ENCODE results near the gene CAMSAP1.

CAMSAP1 gene

DNA sequence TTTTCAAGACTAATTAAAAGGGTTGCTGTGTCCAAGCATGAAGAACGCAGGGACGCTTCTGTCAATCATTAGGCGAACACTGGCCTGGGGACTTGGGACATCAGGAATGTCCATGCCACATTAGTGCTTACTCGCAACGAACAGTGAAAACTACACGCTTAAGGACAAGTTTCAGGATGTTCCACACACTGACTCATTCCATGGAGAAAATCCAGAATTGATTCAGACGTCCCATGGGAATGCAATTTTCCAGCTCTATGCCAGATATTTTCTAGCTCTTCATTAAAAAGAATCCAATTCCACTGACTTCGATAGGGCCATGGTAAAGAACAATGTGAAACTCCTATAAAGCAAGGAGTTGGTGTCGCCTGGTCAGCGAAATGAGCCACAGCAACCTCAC is 98.2 kb downstream of the CAMSAP1 start:
- DNase-seq, result no peak

DNA sequence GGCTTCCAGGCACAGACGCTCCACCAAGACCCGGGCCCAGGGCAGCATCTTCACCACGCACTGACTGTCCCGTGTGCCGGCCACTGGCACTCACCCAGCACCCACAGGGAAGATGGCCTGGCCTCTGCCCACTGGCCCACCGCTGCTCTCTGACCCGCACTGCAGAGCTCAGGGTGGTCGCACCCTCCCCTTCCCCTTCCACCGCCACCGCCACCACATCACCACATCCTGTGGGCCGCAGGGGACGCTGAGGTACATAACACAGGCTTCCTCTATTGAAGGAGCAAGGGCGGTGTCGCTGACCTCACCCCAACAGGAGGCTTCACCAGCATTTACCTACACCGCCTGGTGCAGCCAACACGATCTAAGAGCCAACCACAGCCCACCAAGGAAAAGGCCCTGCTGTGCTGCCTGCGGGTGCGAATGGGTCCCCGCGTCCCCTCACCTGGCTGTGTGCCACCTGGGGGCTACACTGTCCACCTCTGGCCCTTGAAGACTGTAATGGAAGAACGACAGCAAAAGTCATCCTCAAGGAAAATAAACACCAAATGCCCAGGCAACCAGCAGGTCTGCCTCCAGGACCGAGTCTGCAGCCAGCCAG is 101.8 kb downstream of the CAMSAP1 start:
- no peak for DNase-seq

DNA sequence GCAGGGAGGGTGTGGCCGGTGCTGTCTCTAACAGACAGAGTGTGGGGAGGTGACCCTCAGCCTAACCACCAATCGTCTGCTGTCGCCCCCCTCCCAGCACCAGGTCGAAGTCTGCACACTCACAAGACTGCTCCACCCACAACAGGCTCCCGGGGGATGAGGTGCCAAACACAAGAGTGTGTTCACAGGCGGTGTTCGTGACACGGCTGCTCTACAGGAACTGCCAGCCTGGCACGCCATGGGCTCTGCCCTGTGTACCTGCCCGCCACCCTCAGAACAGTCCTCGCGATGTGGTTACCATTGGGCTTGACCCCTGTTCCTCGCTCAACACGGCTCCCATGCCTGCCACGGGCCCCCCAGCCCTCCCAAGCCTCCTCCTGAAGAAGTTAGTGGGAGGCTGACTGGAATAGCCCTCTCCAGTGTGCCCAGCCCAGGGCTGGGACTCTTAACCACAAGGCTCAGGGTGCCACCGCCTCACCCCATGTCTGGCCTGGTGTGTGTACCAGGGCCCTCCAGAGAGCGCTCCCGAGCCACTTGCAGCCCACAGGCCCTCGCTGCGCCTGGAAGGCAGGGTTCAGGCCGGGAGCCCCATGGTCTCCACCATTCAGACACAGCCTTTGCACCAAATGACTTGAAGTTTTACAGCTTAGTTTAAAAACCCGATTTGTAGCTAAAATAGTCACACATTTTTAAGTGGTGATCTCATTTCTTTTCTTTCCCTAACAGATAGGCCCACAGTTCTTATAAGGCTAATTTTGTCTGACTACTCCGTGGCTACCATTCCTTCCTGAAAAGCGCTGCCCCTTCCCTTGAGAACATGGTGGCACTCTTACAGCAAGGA is 102.5 kb downstream of the CAMSAP1 start:
- no peak for DNase-seq

DNA sequence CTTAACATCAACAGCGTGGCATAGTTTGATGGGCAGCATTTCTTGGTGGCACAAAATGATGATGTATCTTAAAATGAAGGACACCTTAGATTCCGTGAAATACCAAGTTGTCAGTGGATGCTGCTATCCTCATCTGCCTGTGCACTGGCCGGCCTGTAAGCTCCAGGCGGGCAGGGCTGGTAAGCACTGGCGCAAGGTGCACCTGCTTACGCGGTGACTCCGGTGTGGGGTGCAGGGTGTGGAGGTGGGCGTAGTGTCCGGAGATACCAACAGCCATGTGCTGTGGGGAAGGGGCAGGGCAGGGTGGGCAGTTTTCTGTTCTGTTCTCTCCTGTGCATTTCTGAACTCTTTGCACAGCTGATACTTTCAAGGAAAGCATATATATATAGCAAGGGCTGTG is 103.9 kb downstream of the CAMSAP1 start:
- no peak for DNase-seq

DNA sequence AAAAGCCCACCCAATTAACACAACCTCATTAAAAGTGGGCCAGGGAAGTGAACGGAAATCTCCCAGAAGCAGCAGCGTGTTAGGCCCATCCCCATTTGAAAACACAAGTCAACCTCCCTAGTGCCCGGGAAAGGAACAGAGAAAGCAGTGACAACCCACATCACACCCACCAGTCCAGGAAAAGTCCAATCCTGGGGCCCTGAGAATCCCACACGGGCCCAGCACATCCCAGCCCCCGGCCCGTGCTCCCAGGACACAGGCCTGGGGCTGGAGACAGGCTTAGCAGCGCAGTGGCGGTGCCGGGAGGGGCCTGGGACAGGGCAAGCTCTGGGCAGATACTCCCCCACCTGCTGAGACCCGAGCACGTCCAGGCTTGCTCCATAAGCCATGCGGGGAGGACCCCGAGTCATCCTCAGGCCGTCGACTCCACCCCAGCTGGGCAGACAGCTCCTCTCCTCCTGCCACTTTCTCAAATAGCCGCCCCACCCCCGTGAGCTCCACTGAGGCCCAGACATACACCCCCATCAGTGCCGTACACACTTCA is 104.4 kb downstream of the CAMSAP1 start:
- DNase-seq, result no peak

DNA sequence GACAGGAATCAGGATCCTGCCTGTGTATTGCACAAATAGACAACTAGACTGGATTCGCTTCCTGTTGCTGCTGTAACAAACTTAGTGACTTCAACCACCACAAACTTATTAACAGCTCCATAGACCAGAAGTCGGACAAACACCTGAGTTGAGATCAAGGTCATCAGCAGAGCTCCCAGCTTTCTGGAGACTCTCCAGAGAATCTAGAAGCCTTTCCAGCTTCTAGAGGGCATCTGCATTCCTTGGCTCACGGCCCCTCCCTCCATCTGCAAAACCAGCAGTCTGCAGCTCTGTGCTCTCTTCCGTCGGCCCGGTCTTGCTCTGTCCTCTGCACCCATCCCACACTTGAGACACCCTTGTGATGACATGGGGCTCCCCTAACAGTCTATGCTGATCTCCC is 106.3 kb downstream of the CAMSAP1 start:
- no peak for DNase-seq

DNA sequence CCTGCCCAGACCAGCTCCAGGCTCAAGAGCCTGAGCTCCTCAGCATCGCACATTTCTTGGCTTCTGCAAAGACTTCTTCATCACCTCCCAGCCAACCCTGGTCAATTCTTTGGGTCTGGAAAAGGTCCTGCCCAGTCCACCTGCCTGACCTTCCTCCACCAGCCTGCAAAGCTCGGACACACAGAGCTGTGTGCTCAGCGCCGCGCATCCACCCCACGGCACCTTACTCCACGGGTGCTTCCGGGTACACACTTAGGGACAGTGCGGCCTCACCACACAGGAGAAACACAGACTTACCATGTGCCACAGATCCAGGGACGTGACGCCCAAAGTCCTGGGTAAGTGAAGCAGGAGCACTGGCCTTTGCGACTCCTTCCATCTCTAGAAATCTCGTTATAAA is 108.1 kb downstream of the CAMSAP1 start:
- DNase-seq, result no peak

DNA sequence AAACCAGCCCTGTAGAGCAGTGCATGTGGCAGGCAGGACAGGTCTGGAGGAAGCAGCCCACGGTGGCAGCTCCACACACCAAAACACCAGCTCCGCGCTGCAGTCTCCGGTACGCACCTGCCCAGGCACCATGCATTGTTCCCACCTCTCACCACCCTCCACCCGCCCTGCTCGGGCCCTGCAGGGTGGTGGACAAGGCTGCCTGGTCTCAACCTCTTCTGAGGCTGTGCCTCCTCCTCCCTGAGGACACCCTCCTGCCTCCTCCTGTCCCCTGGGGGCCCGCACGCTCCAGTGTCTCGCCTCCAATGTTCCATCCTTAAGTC is 109.1 kb downstream of the CAMSAP1 start:
- DNase-seq, result no peak

DNA sequence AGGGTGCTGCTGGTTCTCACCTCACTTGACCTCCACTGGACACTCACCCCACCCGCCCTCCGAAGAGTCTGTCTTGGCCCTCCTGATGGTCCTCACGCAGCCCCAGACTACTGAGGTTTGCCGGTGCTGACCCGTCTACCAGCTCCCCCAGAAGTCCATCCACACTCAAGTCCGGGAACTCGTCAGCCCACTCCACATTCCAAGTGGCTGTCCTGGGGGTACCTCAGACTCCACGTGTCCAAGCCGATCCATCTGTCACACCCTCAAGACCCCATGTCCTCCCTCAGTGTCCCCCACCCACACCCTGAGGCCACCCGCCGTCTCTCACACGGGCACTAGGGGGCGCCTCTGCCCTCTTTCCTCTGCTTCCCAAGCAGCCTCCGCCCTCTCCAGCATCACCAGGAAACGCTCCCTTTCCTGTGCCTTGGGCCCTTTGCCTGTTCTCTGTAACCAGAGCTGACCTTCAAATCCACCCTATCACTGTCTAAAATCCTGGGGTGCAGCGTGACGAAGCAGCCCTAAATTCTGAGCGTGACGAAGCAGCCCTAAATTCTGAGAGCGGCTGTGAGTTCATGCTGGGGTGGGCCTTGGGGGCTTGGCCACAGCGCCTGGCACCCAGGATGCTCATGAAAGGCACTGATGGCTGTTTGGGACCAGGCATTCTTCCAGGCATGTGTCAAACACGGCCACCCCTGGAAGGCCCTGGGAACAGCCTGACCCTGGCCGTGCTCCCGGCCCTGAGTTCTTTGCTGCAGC is 109.7 kb downstream of the CAMSAP1 start:
- no peak for DNase-seq

DNA sequence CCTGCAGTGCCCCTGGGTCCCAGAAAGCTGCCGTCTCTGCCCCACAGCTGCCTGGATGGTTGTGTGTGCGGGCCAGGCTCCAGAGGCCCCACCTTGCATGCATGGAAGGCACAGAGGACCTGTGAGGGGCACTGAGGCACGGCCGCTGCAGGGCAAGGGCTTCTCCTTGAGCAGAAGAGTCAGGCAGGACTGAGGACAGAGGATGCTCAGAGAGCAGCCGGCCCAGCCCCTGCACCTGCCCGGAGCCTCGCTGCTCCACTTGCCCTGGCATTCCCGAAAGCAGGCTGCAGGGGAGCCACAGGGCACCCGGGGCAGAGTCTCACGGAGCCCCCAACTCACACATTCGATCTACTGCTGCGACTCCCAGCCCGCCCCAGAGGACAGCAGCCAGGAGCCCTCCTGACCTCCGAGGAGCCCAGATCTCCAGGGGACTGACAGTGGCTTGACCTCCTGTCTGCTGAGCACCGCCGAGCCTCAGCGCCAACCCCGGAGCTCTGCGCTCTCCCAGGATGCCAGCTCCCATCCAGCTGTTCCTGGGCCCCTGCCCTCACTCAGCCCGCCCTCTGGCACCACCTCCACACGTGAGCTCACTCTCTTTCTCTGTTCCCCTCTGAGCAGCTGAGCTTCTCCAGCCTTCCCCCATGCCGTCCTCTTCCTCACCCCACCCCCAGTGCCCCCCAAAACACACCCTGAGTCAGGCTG is 110.4 kb downstream of the CAMSAP1 start:
- DNase-seq, result no peak

DNA sequence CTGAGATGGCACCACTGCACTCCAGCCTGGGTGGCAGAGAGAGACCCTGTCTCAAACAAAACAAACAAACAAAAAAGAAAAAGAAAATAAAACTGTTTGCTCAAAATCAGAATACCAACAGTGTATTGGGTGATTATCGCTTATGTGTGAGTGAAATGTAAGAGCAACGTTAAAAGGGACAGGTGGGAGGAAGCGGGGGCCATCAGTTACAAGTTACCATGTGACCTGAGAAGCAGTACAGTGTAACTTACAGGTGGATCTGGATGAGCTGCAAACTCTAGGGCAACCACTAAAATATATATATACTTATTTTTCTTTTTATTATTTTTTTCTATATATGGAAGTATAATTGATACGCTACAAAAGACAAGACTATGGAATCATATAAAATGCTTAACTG is 112.0 kb downstream of the CAMSAP1 start:
- no peak for DNase-seq

DNA sequence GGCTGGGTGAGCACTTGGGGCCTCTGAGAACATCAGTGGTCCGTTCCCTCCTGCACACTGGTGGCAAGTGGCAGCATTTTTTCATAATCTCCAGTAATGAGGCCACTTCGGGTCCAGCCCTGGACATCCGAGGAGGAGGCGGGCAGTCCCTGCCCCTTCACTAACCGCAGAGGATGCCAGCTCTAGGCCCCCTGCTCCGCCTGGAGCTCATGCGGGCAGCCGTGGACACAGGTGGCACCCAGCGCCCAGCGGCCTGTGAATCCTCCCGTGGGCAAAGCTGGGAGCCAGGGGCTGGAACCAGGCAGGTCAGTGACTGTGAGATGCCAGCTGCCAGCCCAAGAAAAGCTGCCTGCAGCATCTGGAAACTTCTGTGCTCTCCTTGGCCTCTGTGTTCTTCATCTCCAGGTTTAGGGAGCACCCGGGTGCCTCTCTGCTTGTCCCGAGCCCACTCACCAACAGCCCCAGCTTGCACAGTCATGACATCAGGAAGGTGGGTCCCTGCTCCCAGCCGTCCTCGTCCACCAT is 112.9 kb downstream of the CAMSAP1 start:
- DNase-seq, result no peak

DNA sequence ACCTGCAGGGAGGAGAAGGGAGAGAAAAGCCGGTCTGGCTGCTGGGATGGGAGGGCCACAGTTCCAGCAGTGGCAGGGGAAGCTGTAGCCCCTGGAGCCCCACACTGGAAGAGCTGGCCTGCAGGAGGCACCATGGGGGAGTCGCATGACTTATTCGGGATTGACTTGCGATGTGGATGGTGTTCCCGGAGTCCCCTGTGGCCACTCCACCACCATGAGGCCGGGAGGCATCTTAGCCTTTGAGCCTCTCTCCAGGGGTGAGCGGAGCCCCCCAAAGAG is 113.3 kb downstream of the CAMSAP1 start:
- no peak for DNase-seq

DNA sequence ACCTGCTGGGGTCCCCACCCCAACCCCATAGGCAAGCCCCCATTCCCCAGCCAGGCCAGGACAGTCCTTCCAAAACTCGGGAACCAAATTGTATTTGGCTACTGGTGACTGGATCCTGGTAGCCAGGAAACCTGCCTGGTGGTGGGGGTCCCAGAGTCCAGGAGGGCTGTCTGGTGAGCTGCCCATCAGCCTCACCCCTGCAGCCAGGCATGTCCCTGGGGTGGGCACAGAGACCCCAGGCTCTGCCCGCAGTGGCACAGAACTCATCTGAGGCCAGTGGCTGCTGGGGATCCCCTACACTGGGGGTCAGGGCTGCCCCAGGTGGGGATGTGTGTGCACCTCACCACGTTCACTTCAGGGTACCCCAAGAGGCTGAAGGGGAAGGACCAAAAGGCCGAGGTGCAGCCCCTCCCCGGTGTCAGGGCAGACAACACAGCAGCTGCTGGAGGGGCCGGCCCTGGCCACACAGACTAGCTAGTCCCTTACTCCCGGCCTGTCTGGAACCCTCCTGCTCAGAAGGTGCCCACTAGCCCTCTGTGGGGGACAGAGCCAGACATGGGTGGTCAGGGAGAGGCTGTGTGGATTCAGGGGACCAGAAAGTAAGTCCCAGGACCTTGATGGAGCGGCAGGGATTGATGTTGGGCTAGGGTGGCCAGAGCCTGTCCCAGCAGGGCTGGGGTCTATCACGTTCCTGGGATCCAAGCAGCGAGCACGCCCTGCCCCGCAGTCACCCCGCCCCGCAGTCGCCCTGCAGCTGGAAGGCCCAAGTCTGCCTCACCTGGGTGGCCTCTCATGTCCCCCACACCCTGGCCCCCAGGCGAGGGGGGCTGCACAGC is 113.9 kb downstream of the CAMSAP1 start:
- DNase-seq, result no peak

DNA sequence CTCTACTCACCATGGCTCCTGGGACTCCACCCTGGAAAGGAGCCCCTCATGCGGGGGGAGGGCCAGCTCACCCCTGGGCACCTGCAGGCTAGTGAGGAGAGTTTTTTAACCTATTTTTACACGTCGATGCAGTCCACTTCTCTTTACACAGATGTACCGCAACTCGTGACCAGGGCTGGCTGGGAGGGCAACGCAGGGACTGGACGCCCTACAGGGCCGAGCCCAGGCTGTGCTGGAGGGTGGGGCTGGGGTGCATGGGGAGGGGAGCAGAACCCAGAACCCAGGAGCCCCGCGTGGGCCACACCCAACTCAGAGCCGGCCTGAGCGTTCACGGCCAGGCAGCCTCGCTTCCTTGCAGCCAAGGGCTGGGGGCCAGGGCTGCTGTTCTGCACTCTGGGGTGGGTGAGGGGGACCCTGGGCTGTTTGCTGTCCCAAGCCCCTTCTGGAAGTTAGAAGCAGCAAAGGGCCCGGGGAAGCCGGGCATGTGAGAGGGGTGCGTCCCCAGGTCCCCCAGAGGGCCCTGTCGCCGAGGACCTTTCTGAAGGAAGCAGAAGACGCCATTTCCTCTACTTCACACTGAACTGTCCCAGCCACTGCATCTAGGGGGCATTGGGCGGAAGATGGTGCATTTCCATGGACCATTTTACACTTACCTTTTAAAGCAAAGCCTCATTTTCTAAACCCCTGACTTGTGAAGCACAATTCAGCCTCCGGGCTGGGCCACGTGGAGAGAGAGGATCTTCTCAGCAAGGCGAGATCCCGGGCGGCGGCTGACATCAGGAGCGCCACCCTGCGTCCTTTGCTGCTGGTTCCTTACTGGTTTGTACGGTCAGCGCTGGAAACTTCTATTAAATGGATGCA is 114.8 kb downstream of the CAMSAP1 start:
- no peak for DNase-seq

DNA sequence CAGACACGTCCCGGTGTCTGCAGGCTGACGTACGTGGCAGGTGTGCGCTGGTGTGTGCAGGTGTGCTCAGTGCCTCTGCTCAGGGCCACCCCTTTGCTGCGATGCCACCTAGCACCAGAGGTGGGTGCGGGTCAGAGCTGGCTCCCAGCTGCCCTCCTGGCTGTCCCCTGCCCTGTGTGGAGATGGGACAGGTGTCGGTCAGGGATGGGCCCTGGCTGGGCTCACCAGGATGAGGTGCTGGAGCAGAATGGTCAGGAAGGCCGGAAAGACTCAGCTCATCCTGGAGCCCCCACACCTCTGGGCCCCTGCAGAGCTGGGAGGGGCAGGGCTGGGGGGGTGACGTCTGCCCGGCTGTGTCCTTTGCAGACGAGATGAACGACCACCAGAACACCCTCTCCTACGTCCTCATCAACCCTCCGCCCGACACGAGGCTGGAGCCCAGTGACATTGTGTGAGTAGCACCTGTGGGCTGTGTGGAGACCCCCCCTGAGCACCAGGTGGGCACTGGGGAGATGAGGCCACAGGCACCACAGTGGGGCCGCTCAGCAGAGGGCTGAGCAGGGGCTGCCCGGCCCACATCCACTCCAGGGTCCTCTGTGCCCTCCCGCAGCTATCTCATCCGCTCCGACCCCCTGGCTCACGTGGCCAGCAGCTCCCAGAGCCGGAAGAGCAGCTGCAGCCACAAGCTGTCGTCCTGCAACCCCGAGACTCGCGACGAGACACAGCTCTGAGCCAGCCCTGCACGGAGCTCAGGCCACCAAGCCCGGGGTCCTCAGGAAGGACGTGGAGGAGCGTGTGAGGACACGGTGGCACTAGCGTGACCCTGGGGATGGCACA is 115.7 kb downstream of the CAMSAP1 start:
- DNase-seq, result no peak

DNA sequence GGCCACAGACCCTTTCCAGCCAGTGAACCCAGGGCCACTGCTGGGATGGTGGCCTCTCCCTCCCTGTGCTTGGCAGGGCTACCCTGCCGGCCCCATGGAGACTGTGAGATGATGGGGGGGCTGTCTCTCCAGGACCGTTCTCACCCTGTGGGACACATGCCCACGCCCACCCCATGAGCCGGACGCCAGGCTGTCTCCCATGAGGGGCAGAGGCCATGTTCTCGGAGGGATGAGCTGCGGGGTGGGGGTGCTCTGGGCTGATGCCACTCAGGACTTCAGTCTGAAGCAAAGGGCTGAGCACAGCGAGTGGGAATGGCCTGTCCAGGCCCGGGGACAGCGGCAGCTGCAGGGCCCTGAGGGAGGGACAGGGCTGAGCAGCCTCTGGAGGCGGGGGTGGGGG is 116.5 kb downstream of the CAMSAP1 start:
- no peak for DNase-seq

DNA sequence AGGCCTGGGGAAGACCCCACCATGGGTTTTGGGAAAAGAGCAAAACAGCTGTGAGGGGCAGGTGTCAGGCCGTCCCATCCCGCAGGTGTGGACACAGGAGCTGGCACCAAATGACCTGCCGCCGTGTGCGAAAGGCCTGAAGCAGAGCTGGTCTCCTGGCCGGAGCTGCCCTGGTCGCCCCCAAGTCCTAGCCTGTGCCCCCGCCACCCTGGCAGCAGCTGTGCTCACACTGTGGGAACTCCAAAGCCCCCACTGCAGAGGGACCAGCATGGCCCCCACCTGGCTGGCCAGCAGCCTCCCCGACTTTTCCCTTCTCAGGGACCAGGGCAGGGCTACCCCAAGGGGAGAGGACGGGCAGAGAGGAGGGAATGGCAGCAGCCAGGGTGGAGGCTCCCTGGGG is 117.0 kb downstream of the CAMSAP1 start:
- no peak for DNase-seq

DNA sequence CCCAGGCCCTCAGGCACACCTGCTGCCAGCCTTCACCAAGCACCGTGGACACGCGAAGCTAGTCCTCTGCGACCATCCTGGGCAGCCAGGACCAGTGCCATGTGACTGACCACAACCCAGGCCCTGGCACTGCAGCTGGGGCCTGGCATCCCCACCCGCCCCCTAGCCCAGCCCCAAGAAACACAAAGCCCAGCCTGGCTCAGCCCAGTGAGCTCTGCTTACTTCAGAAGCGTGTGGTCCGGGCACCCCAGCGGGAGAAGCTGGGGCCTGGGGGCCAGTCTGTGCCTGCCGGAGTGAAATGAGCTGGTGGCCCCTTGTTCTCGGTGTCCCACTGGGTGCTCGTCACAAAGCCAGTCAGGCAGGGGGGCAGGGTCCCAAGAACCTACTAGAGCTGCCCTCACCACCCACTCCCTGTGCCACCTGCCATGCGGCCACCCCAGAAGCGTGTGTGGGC is 117.5 kb downstream of the CAMSAP1 start:
- DNase-seq, result no peak

DNA sequence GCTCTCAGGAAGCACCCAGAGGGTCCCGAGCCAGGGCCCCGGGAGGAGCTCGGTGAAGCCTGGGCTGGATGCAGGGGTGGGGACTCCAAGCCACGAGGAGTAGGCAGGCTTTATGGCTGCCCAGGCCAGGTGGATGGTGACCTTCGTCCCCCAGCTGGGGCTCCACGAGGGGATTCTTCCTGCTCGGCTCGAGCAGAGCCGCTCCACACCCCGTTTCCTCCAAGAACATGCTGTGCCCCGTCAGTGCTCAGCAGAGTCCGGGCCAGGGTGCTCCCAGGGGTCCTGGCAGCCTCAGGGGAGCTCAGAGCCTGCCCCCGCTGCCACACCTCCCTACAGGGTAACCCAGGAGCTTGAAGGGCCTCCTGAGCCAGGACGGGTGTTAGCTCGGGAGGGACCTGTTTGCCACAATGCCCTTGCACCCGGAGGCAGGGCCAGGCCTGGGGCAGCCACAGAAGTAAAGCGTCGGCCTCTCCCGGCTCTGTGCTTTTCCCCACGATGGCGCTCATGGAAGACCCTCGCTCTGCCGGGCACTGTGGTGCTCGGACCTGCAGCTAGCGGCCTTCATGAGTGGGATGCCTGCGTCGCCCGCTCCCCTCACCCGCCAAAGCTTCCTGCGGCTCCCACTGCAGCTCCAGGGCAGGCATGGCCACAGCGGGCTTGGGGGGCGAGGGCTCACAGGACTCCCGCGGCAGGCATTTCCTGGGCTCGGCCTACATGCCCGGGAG is 118.6 kb downstream of the CAMSAP1 start:
- no peak for DNase-seq
